ENCODE results near the gene SSRP1.

Gene SSRP1

DNA sequence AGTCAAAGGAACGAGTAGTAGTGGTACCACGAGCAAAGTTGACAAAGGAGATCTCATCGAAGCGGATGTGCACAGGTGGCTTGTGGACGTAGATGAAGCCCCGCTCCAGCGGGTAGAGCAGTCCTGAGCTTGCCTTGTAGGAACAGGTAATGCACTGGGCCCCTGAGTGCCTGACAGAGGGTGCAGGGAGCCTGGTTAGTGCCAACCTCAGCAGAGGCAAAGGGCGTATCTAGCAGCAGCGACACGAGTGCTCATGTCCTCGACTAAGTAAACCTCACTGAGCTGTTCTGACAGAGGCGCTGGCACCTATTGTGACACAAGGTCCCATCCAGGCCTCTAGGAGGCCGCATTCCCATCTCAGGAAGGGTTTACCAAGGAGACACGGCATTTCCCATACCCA, 4.0 kb downstream of the SSRP1 start:
- no peak overlapping the region for H3K4me3 ChIP-seq (ENCODE audit: low read depth, low read length)
- TF ChIP-seq, protein P1, sequence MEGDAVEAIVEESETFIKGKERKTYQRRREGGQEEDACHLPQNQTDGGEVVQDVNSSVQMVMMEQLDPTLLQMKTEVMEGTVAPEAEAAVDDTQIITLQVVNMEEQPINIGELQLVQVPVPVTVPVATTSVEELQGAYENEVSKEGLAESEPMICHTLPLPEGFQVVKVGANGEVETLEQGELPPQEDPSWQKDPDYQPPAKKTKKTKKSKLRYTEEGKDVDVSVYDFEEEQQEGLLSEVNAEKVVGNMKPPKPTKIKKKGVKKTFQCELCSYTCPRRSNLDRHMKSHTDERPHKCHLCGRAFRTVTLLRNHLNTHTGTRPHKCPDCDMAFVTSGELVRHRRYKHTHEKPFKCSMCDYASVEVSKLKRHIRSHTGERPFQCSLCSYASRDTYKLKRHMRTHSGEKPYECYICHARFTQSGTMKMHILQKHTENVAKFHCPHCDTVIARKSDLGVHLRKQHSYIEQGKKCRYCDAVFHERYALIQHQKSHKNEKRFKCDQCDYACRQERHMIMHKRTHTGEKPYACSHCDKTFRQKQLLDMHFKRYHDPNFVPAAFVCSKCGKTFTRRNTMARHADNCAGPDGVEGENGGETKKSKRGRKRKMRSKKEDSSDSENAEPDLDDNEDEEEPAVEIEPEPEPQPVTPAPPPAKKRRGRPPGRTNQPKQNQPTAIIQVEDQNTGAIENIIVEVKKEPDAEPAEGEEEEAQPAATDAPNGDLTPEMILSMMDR (IDR thresholded peaks at IDR 0.05; ENCODE audit: control insufficient read depth, extremely low read depth, insufficient read depth) = no peak
- no peak for DNase-seq (ENCODE audit: low read depth)

DNA sequence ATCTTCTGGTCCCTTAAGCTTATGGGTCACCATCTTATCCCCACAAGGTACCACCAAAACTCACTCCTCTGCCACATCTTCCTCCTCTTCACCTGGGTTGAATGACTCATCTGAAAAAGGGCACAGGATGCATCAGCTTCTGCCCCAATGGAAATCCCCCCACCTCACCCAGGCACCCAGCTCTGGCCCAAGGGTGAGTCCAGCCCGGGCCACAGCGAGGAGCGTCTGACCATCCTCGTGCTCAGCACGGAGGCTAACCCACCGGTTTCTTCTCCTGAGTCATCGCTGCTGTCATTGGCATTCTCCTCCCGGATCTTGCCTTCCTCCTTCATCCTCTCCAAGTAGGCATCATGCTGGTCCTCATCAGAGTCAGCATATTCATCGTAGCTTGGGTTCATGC, 5.7 kb downstream of the SSRP1 start:
- H3K4me3 ChIP-seq (ENCODE audit: low read depth, low read length) = no peak overlapping the region
- TF ChIP-seq, protein P1 (IDR thresholded peaks at IDR 0.05; ENCODE audit: control insufficient read depth, extremely low read depth, insufficient read depth) = no peak
- DNase-seq (ENCODE audit: low read depth) = no peak

DNA sequence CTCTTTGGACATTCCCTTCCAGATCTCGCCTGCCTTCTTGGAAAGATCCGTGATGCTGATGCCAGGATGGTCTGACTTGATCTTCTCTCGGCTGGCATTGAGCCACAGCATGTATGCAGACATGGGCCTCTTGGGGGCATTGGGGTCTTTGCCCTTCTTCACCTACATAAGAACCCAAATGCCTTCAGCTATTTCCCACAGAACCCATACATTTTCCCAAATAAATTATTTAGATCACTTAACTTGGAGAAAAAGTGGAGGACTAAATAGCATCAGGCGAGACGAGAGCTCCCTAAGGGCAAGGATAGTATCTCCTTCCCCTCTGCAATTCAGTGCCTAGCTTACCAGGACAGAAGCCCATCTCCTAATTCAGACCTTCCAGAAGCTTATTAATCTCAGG, 8.0 kb downstream of the SSRP1 start:
- TF ChIP-seq, protein P1 (IDR thresholded peaks at IDR 0.05; ENCODE audit: control insufficient read depth, extremely low read depth, insufficient read depth) = no peak
- no peak overlapping the region for H3K4me3 ChIP-seq (ENCODE audit: low read depth, low read length)
- no peak for DNase-seq (ENCODE audit: low read depth)

DNA sequence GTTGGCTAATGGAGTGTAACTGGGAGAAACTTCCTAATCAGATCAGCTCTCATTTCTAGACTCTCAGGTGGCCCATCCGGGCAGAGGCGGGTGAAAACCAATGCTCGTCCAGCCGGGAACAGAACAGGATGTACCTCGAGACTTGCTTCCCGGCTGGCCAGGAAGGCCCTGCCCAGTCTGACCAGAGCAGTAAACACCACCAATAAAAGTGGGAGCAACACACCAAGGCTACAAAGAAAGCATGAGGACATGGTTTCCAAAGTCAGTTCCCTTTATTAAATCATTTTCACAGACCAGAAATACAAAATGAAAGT, 10.0 kb downstream of the SSRP1 start:
- H3K4me3 ChIP-seq (ENCODE audit: low read depth, low read length) = peak overlapping the region; percentile 89
- DNase-seq (ENCODE audit: low read depth) = no peak
- TF ChIP-seq, protein P1 (IDR thresholded peaks at IDR 0.05; ENCODE audit: control insufficient read depth, extremely low read depth, insufficient read depth) = no peak

DNA sequence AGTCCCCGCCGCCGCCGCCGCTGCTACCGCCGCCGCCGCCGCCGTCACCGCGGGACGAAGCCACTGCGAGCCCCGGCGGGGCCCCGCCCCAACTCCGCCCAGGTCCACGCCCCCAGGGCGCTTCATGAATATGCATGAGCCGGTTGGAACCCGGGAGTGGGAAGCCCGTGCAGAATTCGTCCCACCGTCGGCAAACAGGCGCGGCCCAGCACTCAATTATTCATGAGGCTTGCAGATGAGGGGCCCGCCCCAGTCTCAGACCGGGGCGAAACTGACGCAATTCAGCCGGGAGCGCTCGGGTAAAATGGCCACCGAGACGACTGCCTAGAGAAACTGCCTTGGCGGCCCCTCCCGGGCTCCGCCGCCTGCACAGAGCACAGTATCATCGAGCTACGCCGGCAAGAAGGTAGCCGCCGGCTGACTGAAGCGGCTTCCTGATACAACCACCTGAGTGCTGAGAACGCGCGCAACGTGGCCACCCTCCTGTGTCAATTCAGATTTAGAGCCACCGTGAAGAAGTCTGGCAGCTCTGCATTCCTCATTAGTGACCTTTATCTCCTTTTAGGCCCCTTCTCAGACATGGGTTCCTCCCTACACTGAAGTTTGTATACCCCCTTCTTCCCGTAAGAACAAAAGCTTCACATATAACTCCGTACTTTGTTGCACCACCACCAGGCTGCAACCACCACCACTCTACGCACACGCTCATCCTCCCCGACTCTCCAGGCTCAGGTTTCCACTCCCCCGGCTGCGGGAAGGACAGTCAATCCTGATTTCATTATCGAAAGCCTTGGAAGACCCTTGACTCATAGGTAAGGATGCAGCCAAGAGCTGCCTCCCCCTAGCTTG, 10.6 kb downstream of the SSRP1 start, which contains the start of gene TNKS1BP1:
Gene TNKS1BP1, minus strand, starts transcription at position 67 of the 849 bp plus-strand sequence. CDS start 3,067 bp downstream, outside the sequence.
- DNase-seq (ENCODE audit: low read depth) = peak; percentile 85
- peak within 1 kb of the TSS; percentile 89 for H3K4me3 ChIP-seq (ENCODE audit: low read depth, low read length)
- TF ChIP-seq, protein P1 (IDR thresholded peaks at IDR 0.05; ENCODE audit: control insufficient read depth, extremely low read depth, insufficient read depth) = no peak

- H3K4me3 ChIP-seq (ENCODE audit: low read depth, low read length) = peak overlapping the region; percentile 89
- DNase-seq (ENCODE audit: low read depth) = no peak
- TF ChIP-seq, protein P1 (IDR thresholded peaks at IDR 0.05; ENCODE audit: control insufficient read depth, extremely low read depth, insufficient read depth) = no peak
Observed at GRCh38 chr11:57324154-57324885, 11.4 kb downstream of the SSRP1 start.

All from LNCaP clone FGC (cell line).